Left lung (tissue), 10 donors: ENCODE data around the gene PHKB. TPM values are rescaled to one million over a fixed set of nuclear protein-coding genes. Genes with fewer than 3 reads are reported as not detected.
"Not testable (repeated sequence)": the region's sequence is repeated elsewhere in the genome, so short reads cannot be mapped to it uniquely, and the experiment has no call there.

Experiments
- ATAC-seq: fragments of 200-7000 bp; cut with Tn5 transposase; one replicate; pipeline ENCODE4 v1.9.1; 2020; ENCODE audit warnings: moderate library complexity
- DNase-seq, 4 donors: peaks; one replicate each; pipeline ENCODE4 v3.0.0-alpha.2; 2013 to 2020
- H3K27ac ChIP-seq, 2 donors: fragments of 200-600 bp; sonication (generic) in 1 of 2; one replicate each; pipeline versions ENCODE4 v1.5.0 to v1.8.0; 2020 to 2021
- H3K27me3 ChIP-seq, 2 donors: fragments of 200-600 bp; sonication (generic) in 1 of 2; one replicate each; pipeline versions ENCODE4 v1.5.0 to v1.8.0; 2020 to 2021
- H3K36me3 ChIP-seq, 2 donors: fragments of 200-600 bp; sonication (generic) in 1 of 2; one replicate each; pipeline versions ENCODE4 v1.5.0 to v1.8.0; 2020 to 2021
- H3K4me1 ChIP-seq, 2 donors: fragments of 200-600 bp; one replicate each; pipeline ENCODE4 v1.8.0; 2021
- H3K4me3 ChIP-seq, 2 donors: fragments of 200-600 bp; sonication (generic) in 1 of 2; one replicate each; pipeline versions ENCODE4 v1.5.0 to v1.8.0; 2020 to 2021; ENCODE audit warnings: mild to moderate bottlenecking in 1 of 2
- H3K9me3 ChIP-seq, 2 donors: fragments of 200-600 bp; sonication (generic) in 1 of 2; one replicate each; pipeline versions ENCODE4 v1.5.0 to v1.8.0; 2020 to 2021
- CTCF ChIP-seq, 2 donors: fragments of 200-600 bp; sonication (generic) in 1 of 2; IDR thresholded peaks; one replicate each; pipeline versions ENCODE4 v1.5.0 to v1.8.0; 2021; ENCODE audit warnings: antibody characterized with exemption in 2 of 2
- intact Hi-C, 2 donors: fragments of 100-400 bp; cut with DNase I; formaldehyde crosslinking; loops; one replicate each; pipeline versions ENCODE4 v1.11.2 to v1.14.2; 2022
- polyA plus RNA-seq, 6 donors: library from polyadenylated mRNA; unstranded; fragments of 120-200 nt; gene quantifications; one replicate each; pipeline ENCODE4 v1.2.1, GENCODE V29; 2013; ENCODE audit not compliant: insufficient read length in 6 of 6
- total RNA-seq, 2 donors: library from RNA; stranded (reverse); fragmentation: NEBNext Ultra II Directional; extraction: Animal tissue kit (Norgen Biotek cat#: 25700); gene quantifications; one replicate each; pipeline ENCODE4 v1.2.1, GENCODE V29; 2021
- donor health status: DM: no; HTN: yes; CAD: no.
- donor health status: DM: no; HTN: no; CAD: no.

Gene PHKB
- total and polyA plus RNA-seq, 8 donors = 76.5 to 104 (median 90.4) TPM

DNA sequence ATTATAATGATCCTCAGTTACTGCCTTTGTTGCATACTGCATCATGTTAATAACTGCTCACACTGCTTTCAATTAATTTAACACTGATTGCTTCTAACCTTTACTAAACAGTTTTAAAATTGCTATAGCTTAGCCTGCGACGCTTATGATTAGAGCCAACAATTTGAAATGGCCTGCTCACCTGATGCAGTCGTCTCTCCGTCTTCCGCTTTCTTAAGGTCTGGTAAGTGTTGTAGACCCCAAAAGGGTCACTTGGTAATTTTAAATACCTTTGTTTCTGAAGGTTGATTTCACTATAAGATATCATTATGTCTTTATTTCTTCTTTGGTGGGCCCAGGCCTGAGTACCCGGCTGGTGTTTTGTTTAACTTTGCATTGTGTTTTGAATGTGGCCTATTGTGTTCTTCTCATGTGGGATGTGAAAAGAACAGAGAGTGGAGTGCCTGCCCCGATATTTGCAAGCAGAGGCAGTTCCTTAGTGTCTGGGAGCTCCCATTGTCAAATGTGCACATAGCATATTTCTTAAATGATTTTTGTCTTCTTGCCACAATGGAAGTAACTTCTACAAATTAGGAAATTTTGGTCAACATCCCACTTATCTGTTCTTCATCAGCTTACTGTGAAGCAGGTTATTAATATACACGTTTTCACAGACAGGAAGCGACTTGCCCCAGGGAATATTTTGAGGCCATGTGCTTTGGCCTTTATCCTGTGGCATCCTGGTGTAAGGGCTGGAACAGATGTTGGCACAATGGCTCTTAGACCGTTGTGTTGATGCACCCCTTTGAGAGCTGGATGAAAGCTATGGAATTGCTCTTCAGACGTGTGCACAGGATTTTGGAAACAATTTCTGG lies 2.9 kb downstream of the PHKB start:
- DNase-seq = no peak
- intact Hi-C loops = no loop called here
- Histone ChIP-seq H3K4me3 (no peak overlapping the region), H3K27me3 (no peaks in the 10 kb centered on the region), H3K4me1 (peaks cover 14 to 63% of the 10 kb centered on the region in 2 donors), H3K36me3 (peaks cover 0 to 6% of the 10 kb centered on the region in 2 donors), H3K9me3 (no peaks in the 10 kb centered on the region), H3K27ac (no peak overlapping the region)
- ATAC-seq = no peak
- no peak for TF ChIP-seq CTCF (IDR thresholded peaks at IDR 0.05)

DNA sequence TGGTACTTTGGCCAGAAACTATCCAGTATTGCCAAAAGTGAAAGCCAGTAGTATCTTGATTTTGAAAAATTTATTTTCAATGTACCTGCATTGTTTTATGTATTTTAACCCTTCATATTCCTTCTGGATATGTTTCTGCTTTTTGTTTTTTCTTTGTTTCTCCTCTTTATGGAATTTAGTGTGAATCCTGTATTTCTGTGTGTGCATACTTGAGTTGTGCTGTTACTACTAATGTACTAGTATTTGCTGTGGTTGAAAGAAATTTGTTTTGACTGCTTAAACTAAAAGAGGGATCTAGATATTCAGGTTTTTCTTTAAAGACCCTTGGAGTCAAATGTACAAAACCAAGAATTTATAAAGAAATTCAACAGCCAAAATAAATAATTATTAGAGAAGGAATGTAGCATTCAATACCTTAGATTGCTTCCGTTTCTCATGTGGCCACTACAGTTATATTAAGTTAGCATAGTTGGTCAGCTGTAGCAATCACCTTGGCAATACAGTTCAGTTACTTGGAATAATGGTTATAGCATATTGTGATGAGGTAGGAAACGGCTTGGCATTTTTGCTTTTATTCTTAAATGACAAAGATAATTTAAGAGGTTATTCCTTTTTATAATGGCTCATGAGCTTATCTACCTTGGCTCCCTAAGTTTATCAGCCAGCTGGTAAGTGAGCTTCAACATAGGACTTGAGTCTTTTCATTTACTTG lies 4.9 kb downstream of the PHKB start:
- no peak for TF ChIP-seq CTCF (IDR thresholded peaks at IDR 0.05)
- peaks cover 0 to 6% of the 10 kb centered on the region in 2 donors for H3K36me3 ChIP-seq
- DNase-seq = no peak
- peaks cover 7 to 54% of the 10 kb centered on the region in 2 donors for H3K4me1 ChIP-seq
- intact Hi-C loops = no loop called here
- no peak overlapping the region for H3K27ac ChIP-seq
- no peak for ATAC-seq
- no peaks in the 10 kb centered on the region for H3K27me3 ChIP-seq
- no peaks in the 10 kb centered on the region for H3K9me3 ChIP-seq
- H3K4me3 ChIP-seq = no peak overlapping the region

GRCh38 chr16:47467501-47467900 lies 6.4 kb downstream of the PHKB start:
- Histone ChIP-seq H3K4me3 (no peak overlapping the region), H3K4me1 (peaks cover 7 to 49% of the 10 kb centered on the region in 2 donors), H3K36me3 (peaks cover 0 to 6% of the 10 kb centered on the region in 2 donors), H3K27ac (no peak overlapping the region), H3K27me3 (no peaks in the 10 kb centered on the region), H3K9me3 (no peaks in the 10 kb centered on the region)
- intact Hi-C loops = no loop called here
- TF ChIP-seq CTCF (IDR thresholded peaks at IDR 0.05) = no peak
- ATAC-seq = no peak
- no peak for DNase-seq

DNA sequence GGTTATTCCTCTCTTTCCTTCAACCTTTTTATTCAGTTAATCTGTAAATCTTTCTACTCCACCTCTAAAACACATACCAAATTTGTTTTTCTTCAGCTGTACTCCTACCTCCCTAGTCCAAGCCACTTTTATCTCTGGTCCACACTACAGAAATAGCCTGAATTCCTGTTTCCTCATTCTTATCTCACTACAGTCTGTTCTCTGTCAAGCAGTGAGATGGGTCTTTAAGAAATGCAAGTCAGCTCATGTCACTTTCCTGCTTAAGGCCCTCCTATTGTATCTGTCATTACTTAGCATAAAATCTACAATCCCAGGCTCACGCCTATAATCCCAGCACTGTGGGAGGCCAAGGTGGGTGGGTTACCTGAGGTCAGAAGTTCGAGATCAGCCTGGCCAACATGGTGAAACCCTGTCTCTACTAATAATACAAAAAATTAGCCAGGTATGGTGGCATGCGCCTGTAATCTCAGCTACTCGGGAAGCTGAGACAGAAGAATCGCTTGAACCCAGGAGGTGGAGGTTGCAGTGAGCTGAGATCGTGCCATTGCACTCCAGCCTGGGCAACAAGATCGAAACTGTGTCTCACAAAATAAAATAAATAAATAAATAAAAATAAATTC lies 7.0 kb downstream of the PHKB start:
- H3K27me3 ChIP-seq, H3K27ac ChIP-seq, DNase-seq, H3K4me3 ChIP-seq, ATAC-seq, H3K9me3 ChIP-seq, H3K36me3 ChIP-seq, intact Hi-C loops: not testable (repeated sequence)
- H3K4me1 ChIP-seq = peaks cover 7 to 44% of the 10 kb centered on the region in 2 donors

DNA sequence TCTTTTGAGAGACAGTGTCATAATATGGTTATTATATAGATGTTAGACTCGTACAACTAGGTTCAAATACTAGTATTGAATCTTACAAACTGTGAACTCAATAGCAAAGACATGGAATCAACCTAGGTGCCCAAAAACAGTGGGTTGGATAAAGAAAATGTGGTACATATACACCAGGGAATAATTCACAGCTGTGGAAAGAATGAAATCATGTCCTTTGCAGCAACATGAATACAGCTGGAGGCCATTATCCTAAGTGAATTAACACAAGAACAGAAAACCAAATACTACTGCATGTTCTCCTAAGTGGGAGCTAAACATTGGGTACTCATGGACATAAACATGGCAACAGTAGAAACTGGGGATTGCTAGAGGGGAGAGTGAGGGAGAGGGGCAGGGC lies 8.1 kb downstream of the PHKB start:
- intact Hi-C loops = no loop called here

More for the DNA sequence above, 8.1 kb downstream of the PHKB start:
- Histone ChIP-seq H3K4me3 (no peak overlapping the region), H3K4me1 (peaks cover 0 to 35% of the 10 kb centered on the region in 2 donors), H3K36me3 (peaks cover 0 to 6% of the 10 kb centered on the region in 2 donors), H3K27ac (no peak overlapping the region), H3K27me3 (no peaks in the 10 kb centered on the region), H3K9me3 (no peaks in the 10 kb centered on the region)
- TF ChIP-seq CTCF (IDR thresholded peaks at IDR 0.05) = no peak
- ATAC-seq = no peak
- no peak for DNase-seq
